Measurements from ENCODE around the gene SMIM21. TPM values are rescaled to one million over a fixed set of nuclear protein-coding genes. Genes with fewer than 3 reads are reported as not detected.

SMIM21 gene
- total RNA-seq, 1 donor from 2014 or later = not detected

DNA sequence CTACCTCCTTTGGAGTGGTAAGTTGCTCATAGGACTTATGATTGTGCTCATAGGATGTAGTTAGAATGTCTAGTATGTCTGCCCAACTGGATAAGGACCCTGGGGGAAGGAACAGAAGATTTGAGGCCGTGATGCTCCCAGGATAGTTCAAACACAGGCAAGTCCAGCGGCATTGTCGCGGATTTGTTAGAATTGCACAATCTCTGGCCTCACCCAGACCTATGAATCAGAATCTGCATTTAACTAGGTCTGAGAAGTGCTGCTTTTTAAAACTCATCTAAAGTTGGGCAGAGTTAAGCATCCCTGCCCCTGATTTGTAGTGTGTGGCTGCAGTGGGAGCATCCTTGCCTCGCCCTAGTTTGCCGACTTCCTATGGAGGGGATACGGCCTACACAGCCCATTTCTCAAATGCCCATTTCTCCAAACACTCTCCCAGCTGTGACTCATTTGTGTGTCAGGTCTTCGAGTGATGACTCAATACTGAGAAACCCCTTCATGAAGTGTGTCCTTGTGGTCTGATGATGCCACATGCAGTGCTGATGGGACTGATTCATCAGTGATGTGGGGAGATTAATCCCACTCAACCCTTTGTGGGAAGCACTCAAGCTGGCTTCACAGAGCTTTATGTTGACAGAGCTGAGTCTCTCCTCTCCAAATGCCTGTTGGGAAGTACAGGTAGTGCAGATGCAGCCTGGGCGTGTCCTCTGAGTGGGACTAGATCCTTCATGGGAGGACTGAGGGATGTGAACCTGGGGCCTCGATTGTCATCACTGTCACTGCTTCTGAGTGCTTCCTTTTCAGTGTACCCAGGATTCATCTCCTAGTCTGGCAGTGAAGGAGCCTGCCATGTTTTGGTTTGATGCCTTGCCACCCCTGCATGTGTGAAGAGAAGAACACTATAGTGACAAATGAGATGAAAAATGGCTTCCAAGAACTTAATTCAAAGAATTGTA is 18.7 kb downstream of the SMIM21 start:
- H3K4me3 ChIP-seq = no peak overlapping the region
- no peak overlapping the region for H3K27ac ChIP-seq
- H3K27me3 ChIP-seq = no peaks in the 10 kb centered on the region
- ATAC-seq (peak; percentile 8), DNase-seq (no peak)
- TF ChIP-seq, protein P1, sequence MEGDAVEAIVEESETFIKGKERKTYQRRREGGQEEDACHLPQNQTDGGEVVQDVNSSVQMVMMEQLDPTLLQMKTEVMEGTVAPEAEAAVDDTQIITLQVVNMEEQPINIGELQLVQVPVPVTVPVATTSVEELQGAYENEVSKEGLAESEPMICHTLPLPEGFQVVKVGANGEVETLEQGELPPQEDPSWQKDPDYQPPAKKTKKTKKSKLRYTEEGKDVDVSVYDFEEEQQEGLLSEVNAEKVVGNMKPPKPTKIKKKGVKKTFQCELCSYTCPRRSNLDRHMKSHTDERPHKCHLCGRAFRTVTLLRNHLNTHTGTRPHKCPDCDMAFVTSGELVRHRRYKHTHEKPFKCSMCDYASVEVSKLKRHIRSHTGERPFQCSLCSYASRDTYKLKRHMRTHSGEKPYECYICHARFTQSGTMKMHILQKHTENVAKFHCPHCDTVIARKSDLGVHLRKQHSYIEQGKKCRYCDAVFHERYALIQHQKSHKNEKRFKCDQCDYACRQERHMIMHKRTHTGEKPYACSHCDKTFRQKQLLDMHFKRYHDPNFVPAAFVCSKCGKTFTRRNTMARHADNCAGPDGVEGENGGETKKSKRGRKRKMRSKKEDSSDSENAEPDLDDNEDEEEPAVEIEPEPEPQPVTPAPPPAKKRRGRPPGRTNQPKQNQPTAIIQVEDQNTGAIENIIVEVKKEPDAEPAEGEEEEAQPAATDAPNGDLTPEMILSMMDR (IDR thresholded peaks at IDR 0.05) = no peak
- H3K36me3 ChIP-seq = no peaks in the 10 kb centered on the region
- H3K4me1 ChIP-seq = no peaks in the 10 kb centered on the region
- intact Hi-C loops (cut with DNase I) = no loop called here
- H3K9me3 ChIP-seq = no peaks in the 10 kb centered on the region

- DNase-seq (no peak), ATAC-seq (no peak)
- H3K27ac ChIP-seq = no peak overlapping the region
- TF ChIP-seq, protein P1 (IDR thresholded peaks at IDR 0.05) = no peak
- no peaks in the 10 kb centered on the region for H3K36me3 ChIP-seq
- no peaks in the 10 kb centered on the region for H3K27me3 ChIP-seq
- H3K4me1 ChIP-seq = no peaks in the 10 kb centered on the region
- H3K9me3 ChIP-seq = no peaks in the 10 kb centered on the region
- intact Hi-C loops (cut with DNase I) = no loop called here
- no peak overlapping the region for H3K4me3 ChIP-seq
Observed at GRCh38 chr18:75407468-75408437, 19.8 kb downstream of the SMIM21 start.

DNA sequence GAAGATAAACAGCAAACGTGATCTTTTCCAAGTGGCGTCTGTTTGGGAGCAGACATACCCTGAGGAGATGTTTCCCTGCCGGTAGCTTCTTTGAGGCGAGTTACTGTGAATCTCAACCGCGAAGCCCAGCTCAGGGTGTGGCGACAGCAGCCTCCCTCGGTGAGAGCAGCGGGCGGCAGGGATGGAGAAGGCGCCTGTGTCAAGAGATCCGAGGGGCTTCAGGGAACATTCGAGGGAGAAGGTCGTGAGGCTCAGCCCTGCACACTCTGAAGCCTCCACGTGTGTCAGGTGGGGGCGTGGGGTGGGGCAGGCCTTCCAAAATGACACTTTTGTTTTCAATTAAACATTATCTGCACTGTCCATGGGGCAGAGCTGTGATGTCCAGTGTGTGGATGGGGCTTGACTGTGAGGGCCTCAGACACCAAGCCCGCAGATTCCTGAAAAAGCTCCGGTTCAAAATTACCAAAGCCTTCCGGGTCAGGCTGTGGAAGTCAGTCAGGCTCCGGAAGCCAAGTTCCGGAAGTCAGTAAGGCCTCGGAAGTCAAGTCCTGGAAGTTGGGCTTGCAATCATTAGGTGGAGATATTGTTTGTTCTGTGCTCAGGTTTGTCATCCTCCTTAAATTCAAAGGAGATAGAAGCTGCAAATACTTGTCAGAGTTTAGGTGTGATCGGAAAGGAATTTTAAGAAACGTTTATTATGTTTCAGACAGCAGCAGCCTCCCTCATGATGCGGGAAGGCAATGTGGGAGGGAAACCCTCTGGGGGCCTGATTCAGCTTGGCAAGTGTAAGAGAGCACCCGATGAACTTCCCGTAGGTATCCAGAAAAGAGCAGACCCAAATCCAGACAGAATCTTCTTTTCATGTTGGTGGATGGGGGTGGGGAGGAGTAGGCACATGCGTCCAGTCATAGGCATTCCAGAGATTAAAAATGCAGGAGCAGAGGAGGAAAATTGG is 20.7 kb downstream of the SMIM21 start:
- ATAC-seq (no peak), DNase-seq (no peak)
- intact Hi-C loops (cut with DNase I) = no loop called here
- no peaks in the 10 kb centered on the region for H3K4me1 ChIP-seq
- TF ChIP-seq, protein P1 (IDR thresholded peaks at IDR 0.05) = no peak
- H3K36me3 ChIP-seq = no peaks in the 10 kb centered on the region
- no peaks in the 10 kb centered on the region for H3K27me3 ChIP-seq
- no peaks in the 10 kb centered on the region for H3K9me3 ChIP-seq
- H3K4me3 ChIP-seq = no peak overlapping the region
- H3K27ac ChIP-seq = no peak overlapping the region

- DNase-seq = no peak
- intact Hi-C loops (cut with DNase I) = no loop called here
- H3K27me3 ChIP-seq = no peaks in the 10 kb centered on the region
- TF ChIP-seq, protein P1 (IDR thresholded peaks at IDR 0.05) = no peak
- H3K4me1 ChIP-seq = no peaks in the 10 kb centered on the region
- no peak for ATAC-seq
- no peak overlapping the region for H3K4me3 ChIP-seq
- no peaks in the 10 kb centered on the region for H3K9me3 ChIP-seq
- H3K36me3 ChIP-seq = no peaks in the 10 kb centered on the region
- H3K27ac ChIP-seq = no peak overlapping the region
Observed at GRCh38 chr18:75405351-75405750, 22.2 kb downstream of the SMIM21 start.

GRCh38 chr18:75400366-75400765 is 27.1 kb downstream of the SMIM21 start:
- H3K4me1 ChIP-seq = no peaks in the 10 kb centered on the region
- no peak for ATAC-seq
- TF ChIP-seq, protein P1 (IDR thresholded peaks at IDR 0.05) = no peak
- no peak for DNase-seq
- peaks cover 3% of the 10 kb centered on the region for H3K27me3 ChIP-seq
- H3K9me3 ChIP-seq = no peaks in the 10 kb centered on the region
- H3K27ac ChIP-seq = no peak overlapping the region
- intact Hi-C loops (cut with DNase I) = no loop called here
- H3K4me3 ChIP-seq = no peak overlapping the region
- no peaks in the 10 kb centered on the region for H3K36me3 ChIP-seq

All from upper lobe of right lung (tissue), 1 donor.